GDM1 (cell line): ENCODE measurements around the gene USP14.

Experiments
- DNase-seq: peaks from one replicate; lab custom pipeline; 2025; lab: John Stamatoyannopoulos, UW

USP14 gene

GRCh38 chr18:159933-160332 lies 1.6 kb downstream of the USP14 start:
- no peak for DNase-seq

- DNase-seq: no peak
These were observed 2.6 kb downstream of the USP14 start for GRCh38 chr18:160831-161570.

GRCh38 chr18:172361-172760 lies 14.0 kb downstream of the USP14 start:
- no peak for DNase-seq

- DNase-seq: no peak
These were observed 21.1 kb downstream of the USP14 start for GRCh38 chr18:179499-179898.

- DNase-seq: no peak
These were observed 23.4 kb downstream of the USP14 start for GRCh38 chr18:181711-182110.

- no peak for DNase-seq
These were observed 25.4 kb downstream of the USP14 start for GRCh38 chr18:183769-184168.

- no peak for DNase-seq
These were observed 30.9 kb downstream of the USP14 start for GRCh38 chr18:189254-189653.

- DNase-seq: no peak
These were observed 33.4 kb downstream of the USP14 start for GRCh38 chr18:191725-192124.

GRCh38 chr18:192801-193200 lies 34.4 kb downstream of the USP14 start:
- no peak for DNase-seq

- no peak for DNase-seq
These were observed 37.3 kb downstream of the USP14 start for GRCh38 chr18:195651-196050.

GRCh38 chr18:199214-199613 lies 40.9 kb downstream of the USP14 start:
- DNase-seq: no peak

GRCh38 chr18:199768-200167 lies 41.4 kb downstream of the USP14 start:
- DNase-seq: no peak

GRCh38 chr18:210075-210474 lies 51.7 kb downstream of the USP14 start:
- no peak for DNase-seq

GRCh38 chr18:210733-211132 lies 52.4 kb downstream of the USP14 start:
- no peak for DNase-seq

GRCh38 chr18:211582-211981 lies 53.2 kb downstream of the USP14 start:
- no peak for DNase-seq

- no peak for DNase-seq
These were observed 54.4 kb downstream of the USP14 start for GRCh38 chr18:212780-213179.

- no peak for DNase-seq
These were observed 55.1 kb downstream of the USP14 start for GRCh38 chr18:213505-213904.

GRCh38 chr18:213966-214365 lies 55.6 kb downstream of the USP14 start:
- DNase-seq: no peak

- no peak for DNase-seq
These were observed 57.2 kb downstream of the USP14 start for GRCh38 chr18:215448-216010.

GRCh38 chr18:217532-218336 lies 59.4 kb downstream of the USP14 start:
- DNase-seq: no peak

GRCh38 chr18:220708-221107 lies 62.4 kb downstream of the USP14 start:
- DNase-seq: no peak

- no peak for DNase-seq
These were observed 67.4 kb downstream of the USP14 start for GRCh38 chr18:225745-226144.

- no peak for DNase-seq
These were observed 69.0 kb downstream of the USP14 start for GRCh38 chr18:227374-227773.
